Karpas-422 (cell line): ENCODE data around the gene NCOA4. TPM values are rescaled to one million over a fixed set of nuclear protein-coding genes. Genes with fewer than 3 reads are reported as not detected.
A peak's percentile ranks its signal among the peaks of the same experiment; 100 is the strongest.

Experiments
- DNase-seq: peaks from one replicate; pipeline ENCODE4 v3.0.0-alpha.2; 2015
- H2AFZ ChIP-seq: fragments of 200-600 bp; sonication (generic); 2 replicates; pipeline ENCODE4 v1.6.1; 2014; ENCODE audit warnings: antibody characterized with exemption, low read length, mixed read lengths
- H3K27ac ChIP-seq: fragments of 200-600 bp; sonication (generic); 2 replicates; pipeline ENCODE4 v1.5.1; 2014; ENCODE audit warnings: mild to moderate bottlenecking, low read length, moderate library complexity
- H3K27me3 ChIP-seq: fragments of 200-600 bp; sonication (generic); 2 replicates; pipeline ENCODE4 v1.6.1; 2014; ENCODE audit warnings: low read length, mixed read lengths
- H3K36me3 ChIP-seq: fragments of 200-600 bp; sonication (generic); 2 replicates; pipeline ENCODE4 v1.6.1; 2014; ENCODE audit warnings: low read length, mixed read lengths; ENCODE audit not compliant: insufficient read depth
- H3K4me1 ChIP-seq: fragments of 200-600 bp; sonication (generic); 2 replicates; pipeline ENCODE4 v1.6.1; 2014; ENCODE audit warnings: mild to moderate bottlenecking, low read length, mixed read lengths
- H3K4me2 ChIP-seq: fragments of 200-600 bp; sonication (generic); 2 replicates; pipeline ENCODE4 v1.6.1; 2014; ENCODE audit warnings: low read length, low read depth, mild to moderate bottlenecking; ENCODE audit not compliant: poor library complexity, severe bottlenecking
- H3K4me3 ChIP-seq: fragments of 200-600 bp; sonication (generic); 2 replicates; pipeline ENCODE4 v1.5.1; 2014; ENCODE audit warnings: mild to moderate bottlenecking, antibody characterized with exemption, low read length, mixed read lengths
- H3K79me2 ChIP-seq: fragments of 200-600 bp; sonication (generic); 2 replicates; pipeline ENCODE4 v1.6.1; 2014; ENCODE audit warnings: mild to moderate bottlenecking, low read length, mixed read lengths
- H3K9ac ChIP-seq: fragments of 200-600 bp; sonication (generic); 2 replicates; pipeline ENCODE4 v1.6.0; 2014; ENCODE audit warnings: low read length
- H3K9me2 ChIP-seq: fragments of 200-600 bp; sonication (generic), shearing (Covaris generic); replicated peaks from 2 replicates; pipeline ENCODE4 v1.6.0; 2014; ENCODE audit warnings: mild to moderate bottlenecking, low read length, moderate library complexity; ENCODE audit not compliant: insufficient read depth
- H3K9me3 ChIP-seq: fragments of 300-700, 200-600 bp; sonication (generic); 2 replicates; pipeline ENCODE4 v1.6.1; 2014; ENCODE audit warnings: low read length, mixed read lengths
- H4K20me1 ChIP-seq: fragments of 200-600 bp; sonication (generic); 2 replicates; pipeline ENCODE4 v1.6.1; 2014; ENCODE audit warnings: mild to moderate bottlenecking, antibody characterized with exemption, low read length, low read depth; ENCODE audit not compliant: insufficient read depth
- total RNA-seq: library from RNA; depleted of rRNA; stranded (reverse); fragments of >200 nt; shearing (Covaris generic); gene quantifications from 2 replicates; pipeline ENCODE4 v1.2.3, GENCODE V29; 2014; ENCODE audit warnings: low replicate concordance

Gene NCOA4
- total RNA-seq, 1 experiment from 2014 or later = 116 TPM

DNA sequence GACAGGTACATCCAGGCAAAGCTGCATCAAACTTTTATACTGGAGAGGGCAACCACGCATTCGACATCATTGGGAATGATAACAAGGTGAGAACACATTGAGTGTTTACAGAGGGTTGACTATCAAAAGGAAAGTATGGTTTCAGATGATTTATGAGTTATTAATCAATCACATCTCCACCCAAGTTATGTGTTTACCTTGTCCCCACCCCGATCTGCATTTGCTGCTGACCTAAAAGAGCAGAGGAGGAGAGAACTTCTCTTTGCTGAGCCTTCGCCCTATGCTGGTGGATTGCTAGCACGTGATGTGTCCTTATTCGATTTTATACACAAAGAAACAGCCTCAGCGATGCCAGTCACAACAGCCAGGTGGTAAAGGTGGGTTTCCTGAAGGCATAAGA is 15.8 kb upstream of the NCOA4 start, which contains the start of gene MSMB:
Gene MSMB (minus strand): TSS at position 9 of the 400 bp plus-strand sequence. CDS start 32 bp downstream, outside the sequence.
- H3K27ac ChIP-seq = no peak within 1 kb of the TSS
- no peaks in the 10 kb centered on the region for H3K9me2 ChIP-seq
- no peaks in the 10 kb centered on the region for H3K36me3 ChIP-seq
- DNase-seq = no peak
- H3K27me3 ChIP-seq = no peaks in the 10 kb centered on the region
- no peaks in the 10 kb centered on the region for H3K9me3 ChIP-seq
- no peaks in the 10 kb centered on the region for H3K79me2 ChIP-seq
- no peaks in the 10 kb centered on the region for H3K4me1 ChIP-seq
- no peak within 1 kb of the TSS for H2AFZ ChIP-seq
- no peak within 1 kb of the TSS for H3K4me2 ChIP-seq
- no peak within 1 kb of the TSS for H3K4me3 ChIP-seq
- no peak within 1 kb of the TSS for H3K9ac ChIP-seq
- H4K20me1 ChIP-seq = no peaks in the 10 kb centered on the region

- no peaks in the 10 kb centered on the region for H3K27me3 ChIP-seq
- no peaks in the 10 kb centered on the region for H3K9me3 ChIP-seq
- DNase-seq = no peak
- no peak overlapping the region for H2AFZ ChIP-seq
- no peaks in the 10 kb centered on the region for H3K79me2 ChIP-seq
- no peaks in the 10 kb centered on the region for H4K20me1 ChIP-seq
- no peaks in the 10 kb centered on the region for H3K9me2 ChIP-seq
- no peaks in the 10 kb centered on the region for H3K36me3 ChIP-seq
- H3K4me2 ChIP-seq = no peak overlapping the region
- peaks cover 2% of the 10 kb centered on the region; the same call in 1 of the 2 replicates for H3K4me1 ChIP-seq
- no peak overlapping the region for H3K9ac ChIP-seq
- no peak overlapping the region for H3K27ac ChIP-seq
- no peak overlapping the region for H3K4me3 ChIP-seq
Observed at GRCh38 chr10:46042527-46042926, 12.1 kb upstream of the NCOA4 start.

DNA sequence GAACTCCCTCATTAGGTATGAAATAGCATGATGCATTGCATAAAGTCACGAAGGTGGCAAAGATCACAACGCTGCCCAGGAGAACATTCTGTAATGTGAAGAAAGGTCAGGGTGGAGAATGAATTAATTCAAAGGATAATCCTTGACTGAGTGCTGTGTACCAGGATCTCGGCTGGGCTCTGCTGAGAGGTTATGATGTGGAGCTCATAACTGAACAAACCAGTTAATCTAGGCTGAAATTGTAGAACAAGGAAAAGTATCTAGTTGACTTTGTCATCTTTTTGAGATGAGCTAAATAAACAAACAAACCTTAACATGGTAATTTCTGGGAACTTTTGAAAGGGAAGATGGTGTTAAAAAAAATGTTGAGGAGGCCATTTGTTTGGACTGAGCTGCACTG is 9.6 kb upstream of the NCOA4 start:
- no peak overlapping the region for H2AFZ ChIP-seq

GRCh38 chr10:46037107-46037825 is 6.8 kb upstream of the NCOA4 start:
- H3K79me2 ChIP-seq = no peaks in the 10 kb centered on the region
- peak; percentile 42 for DNase-seq
- no peaks in the 10 kb centered on the region for H3K9me3 ChIP-seq
- H3K27ac ChIP-seq = no peak overlapping the region
- no peak overlapping the region for H2AFZ ChIP-seq
- no peaks in the 10 kb centered on the region for H3K9me2 ChIP-seq
- no peak overlapping the region for H3K4me3 ChIP-seq
- H3K27me3 ChIP-seq = no peaks in the 10 kb centered on the region
- H3K4me1 ChIP-seq = peaks cover 8% of the 10 kb centered on the region
- no peak overlapping the region for H3K9ac ChIP-seq
- no peaks in the 10 kb centered on the region for H4K20me1 ChIP-seq
- H3K4me2 ChIP-seq = no peak overlapping the region
- H3K36me3 ChIP-seq = no peaks in the 10 kb centered on the region

More for the DNA sequence above, 9.6 kb upstream of the NCOA4 start:
- no peaks in the 10 kb centered on the region for H3K27me3 ChIP-seq
- H3K9me3 ChIP-seq = no peaks in the 10 kb centered on the region
- peaks cover 8% of the 10 kb centered on the region for H3K4me1 ChIP-seq
- no peaks in the 10 kb centered on the region for H3K79me2 ChIP-seq
- no peak overlapping the region for H3K9ac ChIP-seq
- no peak for DNase-seq
- H3K4me3 ChIP-seq = no peak overlapping the region
- no peaks in the 10 kb centered on the region for H4K20me1 ChIP-seq
- no peaks in the 10 kb centered on the region for H3K36me3 ChIP-seq
- H3K4me2 ChIP-seq = no peak overlapping the region
- H3K9me2 ChIP-seq = no peaks in the 10 kb centered on the region
- H3K27ac ChIP-seq = no peak overlapping the region

DNA sequence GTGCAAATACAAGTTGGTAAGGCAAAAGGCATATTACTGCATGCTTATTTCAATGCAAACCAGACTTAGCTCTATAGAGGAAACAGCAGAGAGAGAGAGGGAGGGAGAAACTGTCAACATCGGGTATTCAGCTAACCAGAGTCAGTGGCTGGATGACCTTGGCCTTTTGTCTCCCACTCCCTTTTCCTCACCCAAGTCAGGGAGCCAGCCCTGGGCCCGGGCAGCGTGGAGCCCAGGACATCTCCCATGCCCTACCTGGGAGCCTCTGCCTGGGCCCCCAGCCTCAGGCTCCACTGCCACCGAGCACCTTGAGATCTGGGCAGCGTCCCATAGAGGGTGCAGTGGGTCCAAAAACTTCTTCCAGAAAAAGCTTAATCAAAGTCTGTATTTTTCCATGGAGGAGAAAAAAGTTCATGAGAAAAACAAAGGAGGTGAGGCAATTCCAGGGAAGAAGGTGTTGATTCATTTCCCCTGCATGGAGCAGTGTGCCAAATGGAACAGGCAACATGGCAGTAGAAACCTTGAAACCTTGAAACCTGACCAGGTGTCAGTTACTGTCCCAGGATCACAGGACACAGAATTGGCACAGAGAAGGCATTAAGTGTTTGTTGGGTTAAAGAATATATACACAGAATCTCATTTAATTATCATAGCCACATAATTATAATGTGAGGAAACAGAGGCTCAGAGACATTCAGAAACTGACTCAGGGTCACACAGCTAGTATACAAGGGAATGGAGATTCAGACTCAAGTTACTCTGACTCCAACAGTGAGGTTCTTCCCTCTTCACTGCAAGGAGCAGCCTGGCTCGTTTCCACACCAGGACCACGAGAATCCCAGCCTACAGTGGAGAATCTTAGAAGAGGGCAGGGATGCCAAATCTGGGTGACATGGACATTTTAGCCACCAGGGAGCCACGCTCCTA is 5.8 kb upstream of the NCOA4 start:
- Histone ChIP-seq H3K4me2 (no peak overlapping the region), H3K9me2 (no peaks in the 10 kb centered on the region), H3K36me3 (no peaks in the 10 kb centered on the region), H3K4me1 (peaks cover 8% of the 10 kb centered on the region), H3K9me3 (no peaks in the 10 kb centered on the region), H3K4me3 (no peak overlapping the region), H3K27ac (no peak overlapping the region), H3K27me3 (no peaks in the 10 kb centered on the region), H3K9ac (no peak overlapping the region; the same call in 1 of the 2 replicates), H2AFZ (no peak overlapping the region), H4K20me1 (no peaks in the 10 kb centered on the region), H3K79me2 (no peaks in the 10 kb centered on the region)
- peak; percentile 33 for DNase-seq

GRCh38 chr10:46033602-46034011 is 3.2 kb upstream of the NCOA4 start:
- Histone ChIP-seq H3K4me2 (no peak overlapping the region), H3K9me2 (no peaks in the 10 kb centered on the region), H3K27me3 (no peaks in the 10 kb centered on the region), H3K9me3 (no peaks in the 10 kb centered on the region), H4K20me1 (peaks cover 9% of the 10 kb centered on the region; the same call in 1 of the 2 replicates), H3K27ac (no peak overlapping the region), H3K36me3 (no peaks in the 10 kb centered on the region), H3K4me3 (no peak overlapping the region), H2AFZ (0 out of 2 replicates have a peak overlapping the region, but pooled peaks have one; percentile 34), H3K9ac (no peak overlapping the region), H3K79me2 (peaks cover 17% of the 10 kb centered on the region), H3K4me1 (peaks cover 24% of the 10 kb centered on the region)
- DNase-seq = no peak

GRCh38 chr10:46031648-46032532 is 1.5 kb upstream of the NCOA4 start:
- Histone ChIP-seq H2AFZ (peak overlapping the region; percentile 20; the same call in 1 of the 2 replicates), H3K79me2 (peaks cover 35% of the 10 kb centered on the region), H3K4me3 (no peak overlapping the region), H3K9ac (no peak overlapping the region), H3K36me3 (no peaks in the 10 kb centered on the region), H3K27ac (no peak overlapping the region), H3K27me3 (no peaks in the 10 kb centered on the region), H3K4me2 (no peak overlapping the region), H3K9me3 (no peaks in the 10 kb centered on the region), H4K20me1 (peaks cover 20% of the 10 kb centered on the region), H3K9me2 (no peaks in the 10 kb centered on the region), H3K4me1 (peaks cover 28% of the 10 kb centered on the region)
- no peak for DNase-seq
